IPS DF 19.7 (cell line): ENCODE results near the gene PCDHGC3.

Experiments used
- DNase-seq: peaks from one replicate; pipeline ENCODE4 v3.0.0-alpha.2; 2013; ENCODE audit warnings: low read depth, low spot score

The PCDHGC3 gene

GRCh38 chr5:141485321-141486055 is 9.7 kb downstream of the PCDHGC3 start:
- no peak for DNase-seq

- DNase-seq, result no peak
These were observed 10.3 kb downstream of the PCDHGC3 start for GRCh38 chr5:141486091-141486490.

GRCh38 chr5:141487131-141487530 is 11.4 kb downstream of the PCDHGC3 start:
- DNase-seq, result no peak

- DNase-seq, result no peak
These were observed 13.1 kb downstream of the PCDHGC3 start, which contains the start of gene PCDHGC5 for GRCh38 chr5:141488591-141489561. Gene PCDHGC5 (plus strand): TSS chr5:141489081. CDS start chr5:141489241, 160 bp downstream.

GRCh38 chr5:141489841-141490240 is 14.1 kb downstream of the PCDHGC3 start:
- DNase-seq, result no peak

GRCh38 chr5:141490271-141490670 is 14.5 kb downstream of the PCDHGC3 start:
- DNase-seq, result no peak

- no peak for DNase-seq
These were observed 15.0 kb downstream of the PCDHGC3 start for GRCh38 chr5:141490771-141491170.

- DNase-seq, result no peak
These were observed 15.8 kb downstream of the PCDHGC3 start for GRCh38 chr5:141491323-141492167.

GRCh38 chr5:141492168-141492885 is 16.6 kb downstream of the PCDHGC3 start:
- no peak for DNase-seq

- DNase-seq, result no peak
These were observed 18.0 kb downstream of the PCDHGC3 start for GRCh38 chr5:141493500-141494422.

- DNase-seq, result no peak
These were observed 19.1 kb downstream of the PCDHGC3 start for GRCh38 chr5:141494761-141495452.

- DNase-seq, result no peak
These were observed 19.7 kb downstream of the PCDHGC3 start for GRCh38 chr5:141495453-141495811.

- no peak for DNase-seq
These were observed 20.3 kb downstream of the PCDHGC3 start for GRCh38 chr5:141496038-141496437.

- DNase-seq, result no peak
These were observed 26.0 kb downstream of the PCDHGC3 start for GRCh38 chr5:141501761-141502160.

GRCh38 chr5:141503681-141504080 is 27.9 kb downstream of the PCDHGC3 start:
- no peak for DNase-seq

- DNase-seq, result no peak
These were observed 28.4 kb downstream of the PCDHGC3 start for GRCh38 chr5:141504216-141504615.

GRCh38 chr5:141506381-141507155 is 30.8 kb downstream of the PCDHGC3 start:
- DNase-seq, result no peak

- DNase-seq, result no peak
These were observed 31.8 kb downstream of the PCDHGC3 start for GRCh38 chr5:141507387-141508091.
